NCI-H146 treated with DMSO at 0.1 percent for 48 hours (cell line): ENCODE results near the gene STMN1.
A peak's percentile ranks its signal among the peaks of the same experiment; 100 is the strongest.

Source experiments
- DNase-seq: peaks from one replicate; lab custom pipeline; 2025; ENCODE audit not compliant: unreplicated experiment; lab: John Stamatoyannopoulos, UW

The STMN1 gene

GRCh38 chr1:25922056-25922970 lies 16.1 kb upstream of the STMN1 start:
- peak; percentile 65 for DNase-seq

- no peak for DNase-seq
Observed at GRCh38 chr1:25918615-25919014, 12.4 kb upstream of the STMN1 start.

GRCh38 chr1:25917996-25918395 lies 11.8 kb upstream of the STMN1 start:
- DNase-seq = peak; percentile 12

- no peak for DNase-seq
Observed at GRCh38 chr1:25916460-25916859, 10.2 kb upstream of the STMN1 start.

- no peak for DNase-seq
Observed at GRCh38 chr1:25914074-25914995, 8.1 kb upstream of the STMN1 start.

- no peak for DNase-seq
Observed at GRCh38 chr1:25913206-25913605, 7.0 kb upstream of the STMN1 start.

GRCh38 chr1:25912076-25912831 lies 6.0 kb upstream of the STMN1 start:
- no peak for DNase-seq

GRCh38 chr1:25911162-25911561 lies 4.9 kb upstream of the STMN1 start:
- DNase-seq = no peak

- no peak for DNase-seq
Observed at GRCh38 chr1:25909040-25909439, 2.8 kb upstream of the STMN1 start.

GRCh38 chr1:25908161-25908560 lies 1.9 kb upstream of the STMN1 start:
- no peak for DNase-seq

- peak; percentile 9 for DNase-seq
Observed at GRCh38 chr1:25907601-25908000, 1.4 kb upstream of the STMN1 start.

- DNase-seq = peak; percentile 47
Observed at GRCh38 chr1:25906644-25907300, 553 bp upstream of the STMN1 start.

- peak; percentile 68 for DNase-seq
Observed at GRCh38 chr1:25904943-25905679, 1.1 kb downstream of the STMN1 start.

GRCh38 chr1:25903986-25904385 lies 2.2 kb downstream of the STMN1 start:
- DNase-seq = no peak

GRCh38 chr1:25902462-25902861 lies 3.8 kb downstream of the STMN1 start:
- DNase-seq = no peak

- DNase-seq = no peak
Observed at GRCh38 chr1:25900219-25900618, 6.0 kb downstream of the STMN1 start.

GRCh38 chr1:25899792-25900191 lies 6.4 kb downstream of the STMN1 start:
- no peak for DNase-seq

- DNase-seq = no peak
Observed at GRCh38 chr1:25898223-25899015, 7.8 kb downstream of the STMN1 start.

- DNase-seq = no peak
Observed at GRCh38 chr1:25897754-25898153, 8.5 kb downstream of the STMN1 start.
